ENCODE results near the gene LIPE. TPM values are rescaled to one million over a fixed set of nuclear protein-coding genes. Genes with fewer than 3 reads are reported as not detected.

Gene LIPE
- total and polyA plus RNA-seq, 9 donors = 1.7 to 15.1 (median 5.4) TPM

- intact Hi-C loops (cut with DNase I) = no loop called here
- H3K27ac ChIP-seq = no peak overlapping the region
Observed at GRCh38 chr19:42433503-42434260, 6.5 kb upstream of the LIPE start.

GRCh38 chr19:42431486-42431885 lies 4.3 kb upstream of the LIPE start:
- no peaks in the 10 kb centered on the region for H3K36me3 ChIP-seq
- H3K27ac ChIP-seq = no peak overlapping the region
- no peak for DNase-seq
- H3K4me3 ChIP-seq = no peak overlapping the region
- WGBS, 3 donors = 95 to 98% (median 98%) methylated on average over 1 of the region's 1 CpG
- H3K9me3 ChIP-seq = no peaks in the 10 kb centered on the region
- H3K27me3 ChIP-seq = no peaks in the 10 kb centered on the region
- TF ChIP-seq POLR2A (IDR thresholded peaks at IDR 0.05) (no peak), CTCF (IDR thresholded peaks at IDR 0.05) (no peak), EP300 (IDR thresholded peaks at IDR 0.05) (no peak)
- intact Hi-C loops (cut with DNase I) = no loop called here
- peaks cover 8% of the 10 kb centered on the region for H3K4me1 ChIP-seq (ENCODE audit: insufficient read depth)

More at GRCh38 chr19:42433503-42434260, 6.5 kb upstream of the LIPE start:
- Histone ChIP-seq H3K36me3 (no peaks in the 10 kb centered on the region), H3K4me3 (no peak overlapping the region), H3K4me1 (ENCODE audit: insufficient read depth) (peaks cover 8% of the 10 kb centered on the region), H3K27me3 (no peaks in the 10 kb centered on the region), H3K9me3 (no peaks in the 10 kb centered on the region)
- WGBS, 3 donors = 47 to 52% (median 48%) methylated on average over 9 of the region's 9 CpGs
- no peak for TF ChIP-seq CTCF (IDR thresholded peaks at IDR 0.05)
- TF ChIP-seq POLR2A (IDR thresholded peaks at IDR 0.05) = no peak
- TF ChIP-seq EP300 (IDR thresholded peaks at IDR 0.05) = no peak
- DNase-seq = peak in 4 of 5 donors; percentile 18 to 65 (median 54)

GRCh38 chr19:42428676-42429075 lies 1.5 kb upstream of the LIPE start:
- TF ChIP-seq CTCF (IDR thresholded peaks at IDR 0.05) = no peak
- no peak for TF ChIP-seq EP300 (IDR thresholded peaks at IDR 0.05)
- no peak for TF ChIP-seq POLR2A (IDR thresholded peaks at IDR 0.05)
- DNase-seq = no peak
- no peak overlapping the region for H3K4me3 ChIP-seq
- no peaks in the 10 kb centered on the region for H3K27me3 ChIP-seq
- H3K4me1 ChIP-seq (ENCODE audit: insufficient read depth) = peaks cover 10% of the 10 kb centered on the region
- H3K9me3 ChIP-seq = no peaks in the 10 kb centered on the region
- no peaks in the 10 kb centered on the region for H3K36me3 ChIP-seq
- 81% methylated on average over 3 of the region's 3 CpGs for WGBS, 3 donors
- H3K27ac ChIP-seq = no peak overlapping the region
- intact Hi-C loops (cut with DNase I) = no loop called here

GRCh38 chr19:42426643-42427042 lies 545 bp downstream of the LIPE start:
- TF ChIP-seq CTCF (IDR thresholded peaks at IDR 0.05) (no peak), EP300 (IDR thresholded peaks at IDR 0.05) (no peak), POLR2A (IDR thresholded peaks at IDR 0.05) (no peak)
- 93 to 97% (median 95%) methylated on average over 3 of the region's 3 CpGs for WGBS, 3 donors
- Histone ChIP-seq H3K4me1 (ENCODE audit: insufficient read depth) (peaks cover 7% of the 10 kb centered on the region), H3K36me3 (no peaks in the 10 kb centered on the region), H3K4me3 (no peak overlapping the region), H3K9me3 (no peaks in the 10 kb centered on the region), H3K27ac (no peak overlapping the region), H3K27me3 (no peaks in the 10 kb centered on the region)
- intact Hi-C loops (cut with DNase I) = no loop called here
- no peak for DNase-seq
